Fibroblast of peridontal ligament (primary cell): ENCODE results near the gene PIM2.

Experiments used
- DNase-seq: peaks from one replicate; pipeline ENCODE4 v3.0.0-alpha.2; 2010; ENCODE audit errors: extremely low read depth

Gene PIM2

GRCh38 chrX:48864210-48864609 is 54.6 kb downstream of the PIM2 start:
- peak; percentile 6 for DNase-seq
